ENCODE data around the gene COL16A1.

COL16A1 gene

DNA sequence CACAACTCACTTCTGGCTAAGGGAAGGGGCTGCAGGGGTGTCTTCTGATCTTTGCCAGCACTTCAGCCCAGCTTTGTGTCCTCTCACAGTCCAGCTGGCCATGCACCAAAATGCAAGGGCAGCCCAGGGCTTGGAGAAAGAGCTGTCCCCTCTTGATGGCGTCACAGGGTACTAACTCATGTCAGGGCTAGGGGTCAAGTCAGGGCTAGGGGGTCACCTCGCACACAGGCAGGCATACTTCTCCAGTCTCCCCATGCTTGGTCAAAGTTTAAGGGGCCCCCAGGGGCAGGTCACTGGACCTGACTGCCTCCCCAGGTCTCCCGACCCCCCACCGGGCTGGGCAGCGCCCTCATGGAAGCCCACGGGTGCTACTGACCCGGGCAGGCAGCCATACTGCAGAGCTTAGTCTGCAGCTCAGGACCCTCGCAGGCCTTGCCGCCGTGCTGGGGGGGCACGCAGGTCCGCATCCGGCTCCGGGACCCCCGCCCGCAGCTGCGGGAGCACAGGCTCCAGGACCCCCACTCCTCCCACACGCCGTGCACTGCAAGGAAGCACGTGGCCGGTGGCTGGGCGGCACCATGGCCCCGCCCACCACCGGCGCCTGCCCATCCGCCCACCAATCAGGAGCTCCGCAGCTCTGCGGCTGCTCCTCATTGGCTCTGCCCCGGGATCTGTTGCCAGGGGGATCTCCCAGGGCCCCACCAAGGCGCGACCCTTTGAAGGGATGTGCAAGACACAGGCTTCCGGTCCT is 38.8 kb upstream of the COL16A1 start:
- no peak overlapping the region for H3K27ac ChIP-seq
- TF ChIP-seq, protein P1, sequence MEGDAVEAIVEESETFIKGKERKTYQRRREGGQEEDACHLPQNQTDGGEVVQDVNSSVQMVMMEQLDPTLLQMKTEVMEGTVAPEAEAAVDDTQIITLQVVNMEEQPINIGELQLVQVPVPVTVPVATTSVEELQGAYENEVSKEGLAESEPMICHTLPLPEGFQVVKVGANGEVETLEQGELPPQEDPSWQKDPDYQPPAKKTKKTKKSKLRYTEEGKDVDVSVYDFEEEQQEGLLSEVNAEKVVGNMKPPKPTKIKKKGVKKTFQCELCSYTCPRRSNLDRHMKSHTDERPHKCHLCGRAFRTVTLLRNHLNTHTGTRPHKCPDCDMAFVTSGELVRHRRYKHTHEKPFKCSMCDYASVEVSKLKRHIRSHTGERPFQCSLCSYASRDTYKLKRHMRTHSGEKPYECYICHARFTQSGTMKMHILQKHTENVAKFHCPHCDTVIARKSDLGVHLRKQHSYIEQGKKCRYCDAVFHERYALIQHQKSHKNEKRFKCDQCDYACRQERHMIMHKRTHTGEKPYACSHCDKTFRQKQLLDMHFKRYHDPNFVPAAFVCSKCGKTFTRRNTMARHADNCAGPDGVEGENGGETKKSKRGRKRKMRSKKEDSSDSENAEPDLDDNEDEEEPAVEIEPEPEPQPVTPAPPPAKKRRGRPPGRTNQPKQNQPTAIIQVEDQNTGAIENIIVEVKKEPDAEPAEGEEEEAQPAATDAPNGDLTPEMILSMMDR (conservative IDR thresholded peaks at IDR 0.05): no peak
- no peak for TF ChIP-seq ZFX (IDR thresholded peaks at IDR 0.05)

DNA sequence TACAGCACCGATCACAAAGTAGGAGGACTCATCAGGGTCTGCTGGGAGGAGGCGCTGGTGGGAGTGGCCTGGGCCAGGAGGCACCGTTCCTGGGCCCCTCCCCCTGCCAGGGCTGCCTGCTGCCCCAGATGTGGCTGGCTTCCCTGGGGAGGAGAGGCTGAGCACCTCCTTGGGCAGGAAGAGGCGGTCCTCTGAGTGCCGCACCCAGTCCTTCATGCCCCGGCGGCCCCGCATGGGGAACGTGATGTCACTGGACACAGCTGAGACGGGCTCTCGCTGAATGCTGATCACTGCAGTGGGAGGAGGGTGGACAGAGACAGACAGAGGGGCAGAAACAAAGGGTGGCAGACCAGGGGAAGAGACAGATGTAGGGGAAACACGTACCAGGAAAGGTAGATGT is 35.5 kb upstream of the COL16A1 start:
- no peak overlapping the region for H3K27ac ChIP-seq
- TF ChIP-seq, protein P1 (conservative IDR thresholded peaks at IDR 0.05): no peak
- TF ChIP-seq ZFX (IDR thresholded peaks at IDR 0.05): no peak

DNA sequence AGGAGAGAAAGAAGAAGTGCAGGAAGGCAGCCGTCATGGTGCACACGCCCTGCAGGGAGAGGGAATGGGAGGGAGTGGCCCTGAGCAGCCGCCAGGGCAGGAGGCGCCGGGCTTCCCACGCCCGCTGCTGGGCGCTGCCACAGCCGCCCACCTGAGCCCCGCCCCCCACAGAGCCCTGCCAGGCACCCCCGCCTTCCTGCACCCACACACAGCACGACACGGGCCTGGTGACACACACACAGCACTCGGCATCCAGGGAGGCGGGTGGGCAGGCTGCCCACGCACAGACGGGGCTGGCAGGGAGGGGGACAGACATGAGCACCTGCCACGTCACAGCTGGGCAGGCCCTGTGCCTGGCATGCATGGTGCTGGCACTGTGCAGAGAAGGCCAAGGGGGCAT is 32.9 kb upstream of the COL16A1 start:
- H3K27ac ChIP-seq: no peak overlapping the region
- TF ChIP-seq, protein P1 (conservative IDR thresholded peaks at IDR 0.05): no peak
- TF ChIP-seq ZFX (IDR thresholded peaks at IDR 0.05): no peak

DNA sequence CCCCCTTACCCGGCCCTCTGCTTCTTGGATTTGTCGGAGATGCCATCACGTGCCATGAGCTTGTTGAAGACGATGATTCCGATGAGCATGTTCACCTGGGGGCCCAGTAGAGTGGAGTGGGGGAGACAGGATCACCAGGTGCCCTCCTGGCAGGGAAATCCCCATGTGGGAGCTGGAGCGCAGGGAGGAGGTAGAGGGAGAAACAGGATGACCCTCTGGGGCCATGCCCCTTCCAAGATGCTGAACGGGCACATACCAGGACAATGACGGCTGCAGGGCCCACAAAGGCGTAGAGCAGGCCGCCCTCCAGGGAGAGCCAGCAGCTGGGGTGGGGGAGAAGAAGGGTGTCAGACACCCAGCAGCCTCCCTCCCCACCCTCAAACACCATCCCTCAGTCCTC is 31.8 kb upstream of the COL16A1 start:
- no peak for TF ChIP-seq ZFX (IDR thresholded peaks at IDR 0.05)
- TF ChIP-seq, protein P1 (conservative IDR thresholded peaks at IDR 0.05): no peak
- no peak overlapping the region for H3K27ac ChIP-seq

DNA sequence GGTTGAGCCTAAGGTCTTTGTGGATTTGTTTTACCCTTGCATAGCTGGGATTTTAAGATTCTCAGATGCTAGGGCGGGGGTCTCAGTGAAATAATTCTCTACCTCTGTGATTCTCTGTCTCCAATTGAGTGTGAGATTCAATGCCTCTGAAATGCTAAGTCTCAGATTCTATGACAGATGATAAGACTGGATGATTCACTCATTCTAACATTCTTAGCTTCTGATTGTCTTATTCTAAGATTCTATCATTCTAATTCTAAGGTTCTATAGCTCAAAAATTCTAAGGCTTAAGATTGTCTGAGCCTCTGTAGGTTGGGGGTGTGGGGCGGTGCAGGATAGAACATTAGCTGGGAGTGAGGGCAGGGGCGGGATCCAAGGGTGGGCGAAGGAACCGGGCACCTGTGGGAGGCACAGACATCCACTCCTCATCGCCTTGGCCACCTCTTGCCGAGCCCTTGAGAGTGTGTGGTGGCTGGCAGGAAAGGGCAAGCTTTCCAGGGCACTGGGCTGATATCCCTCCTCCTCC is 30.8 kb upstream of the COL16A1 start:
- TF ChIP-seq, protein P1 (conservative IDR thresholded peaks at IDR 0.05): no peak
- TF ChIP-seq ZFX (IDR thresholded peaks at IDR 0.05): no peak
- no peak overlapping the region for H3K27ac ChIP-seq

DNA sequence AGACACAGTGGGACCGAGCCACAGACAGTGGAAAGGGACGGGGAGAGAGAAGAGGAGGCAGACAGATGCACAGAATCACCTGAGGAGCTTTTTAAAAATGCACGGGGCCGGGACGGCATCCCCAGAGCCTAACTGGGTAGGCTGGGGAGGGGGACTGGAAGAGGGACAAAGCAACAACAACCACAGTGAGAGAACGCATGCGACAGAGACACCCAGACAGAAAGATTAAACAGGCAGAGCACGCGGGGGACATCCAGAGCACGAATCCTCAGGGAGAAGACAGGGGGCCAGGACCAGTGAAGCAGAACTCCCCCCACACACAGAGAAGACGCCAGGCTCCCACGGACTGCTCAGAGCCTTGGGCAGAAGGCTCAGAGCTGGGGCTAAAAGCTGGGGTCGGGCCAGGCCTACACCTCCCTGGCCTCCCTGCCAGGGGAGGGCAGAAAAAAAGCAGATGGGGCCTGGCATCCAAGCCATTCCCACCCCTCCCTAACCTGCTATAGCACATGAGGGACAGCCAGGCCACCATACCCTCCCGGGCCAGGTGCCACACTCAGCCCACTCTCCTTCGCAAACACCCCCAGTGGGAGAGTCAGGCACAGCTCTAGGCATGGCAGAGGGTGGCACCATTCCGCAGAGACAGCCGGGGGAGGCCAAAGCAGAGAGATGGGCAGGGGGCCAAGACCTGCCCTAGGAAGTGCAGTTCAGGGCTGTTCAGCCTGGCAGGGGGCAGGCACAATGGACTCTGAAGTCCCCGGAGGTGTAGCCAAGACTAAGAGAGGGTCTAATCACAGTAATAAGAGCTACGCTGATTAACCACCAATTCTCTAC is 29.8 kb upstream of the COL16A1 start:
- no peak overlapping the region for H3K27ac ChIP-seq
- TF ChIP-seq, protein P1 (conservative IDR thresholded peaks at IDR 0.05): no peak
- no peak for TF ChIP-seq ZFX (IDR thresholded peaks at IDR 0.05)

DNA sequence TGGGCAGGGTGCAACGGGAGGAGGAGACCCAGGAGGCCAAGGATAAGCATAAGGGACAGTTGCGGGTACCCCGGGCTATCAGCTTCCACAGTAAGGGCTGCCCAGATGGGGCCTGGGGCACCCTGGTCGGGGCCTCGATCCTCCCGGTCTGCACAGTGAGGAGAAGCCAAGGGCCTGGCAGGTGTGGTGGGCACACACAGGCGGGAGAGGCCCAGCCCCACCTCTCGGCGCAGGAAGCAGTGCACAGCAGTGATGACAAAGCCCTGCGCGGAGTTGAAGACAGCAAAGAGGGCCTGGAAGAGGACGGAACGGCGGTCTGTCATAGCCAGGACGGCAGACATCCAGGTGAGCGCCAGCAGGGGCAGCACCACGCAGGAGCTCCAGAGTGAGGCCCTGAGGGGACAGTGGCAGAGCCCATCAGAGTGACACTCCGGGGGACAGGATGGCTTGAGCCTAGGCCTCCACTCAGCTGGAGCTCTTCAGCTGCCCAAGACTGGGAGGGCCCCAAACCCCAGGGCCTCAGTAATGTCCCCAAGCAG is 29.0 kb upstream of the COL16A1 start:
- TF ChIP-seq ZFX (IDR thresholded peaks at IDR 0.05): no peak
- TF ChIP-seq, protein P1 (conservative IDR thresholded peaks at IDR 0.05): no peak
- no peak overlapping the region for H3K27ac ChIP-seq
